Left lung (tissue), 10 donors: ENCODE results near the gene CLASP1. TPM values are rescaled to one million over a fixed set of nuclear protein-coding genes. Genes with fewer than 3 reads are reported as not detected.
"Not testable (repeated sequence)": the region's sequence is repeated elsewhere in the genome, so short reads cannot be mapped to it uniquely, and the experiment has no call there.

Experiments
- ATAC-seq: fragments of 200-7000 bp; cut with Tn5 transposase; one replicate; pipeline ENCODE4 v1.9.1; 2020; ENCODE audit warnings: moderate library complexity
- DNase-seq, 4 donors: peaks; one replicate each; pipeline ENCODE4 v3.0.0-alpha.2; 2013 to 2020
- H3K27ac ChIP-seq, 2 donors: fragments of 200-600 bp; sonication (generic) in 1 of 2; one replicate each; pipeline versions ENCODE4 v1.5.0 to v1.8.0; 2020 to 2021
- H3K27me3 ChIP-seq, 2 donors: fragments of 200-600 bp; sonication (generic) in 1 of 2; one replicate each; pipeline versions ENCODE4 v1.5.0 to v1.8.0; 2020 to 2021
- H3K36me3 ChIP-seq, 2 donors: fragments of 200-600 bp; sonication (generic) in 1 of 2; one replicate each; pipeline versions ENCODE4 v1.5.0 to v1.8.0; 2020 to 2021
- H3K4me1 ChIP-seq, 2 donors: fragments of 200-600 bp; one replicate each; pipeline ENCODE4 v1.8.0; 2021
- H3K4me3 ChIP-seq, 2 donors: fragments of 200-600 bp; sonication (generic) in 1 of 2; one replicate each; pipeline versions ENCODE4 v1.5.0 to v1.8.0; 2020 to 2021; ENCODE audit warnings: mild to moderate bottlenecking in 1 of 2
- H3K9me3 ChIP-seq, 2 donors: fragments of 200-600 bp; sonication (generic) in 1 of 2; one replicate each; pipeline versions ENCODE4 v1.5.0 to v1.8.0; 2020 to 2021
- intact Hi-C, 2 donors: fragments of 100-400 bp; cut with DNase I; formaldehyde crosslinking; loops; one replicate each; pipeline versions ENCODE4 v1.11.2 to v1.14.2; 2022
- polyA plus RNA-seq, 6 donors: library from polyadenylated mRNA; unstranded; fragments of 120-200 nt; gene quantifications; one replicate each; pipeline ENCODE4 v1.2.1, GENCODE V29; 2013; ENCODE audit not compliant: insufficient read length in 6 of 6
- total RNA-seq, 2 donors: library from RNA; stranded (reverse); fragmentation: NEBNext Ultra II Directional; extraction: Animal tissue kit (Norgen Biotek cat#: 25700); gene quantifications; one replicate each; pipeline ENCODE4 v1.2.1, GENCODE V29; 2021
- TF ChIP-seq, protein P1 (sequence below), 2 donors: fragments of 200-600 bp; sonication (generic) in 1 of 2; IDR thresholded peaks; one replicate each; pipeline versions ENCODE4 v1.5.0 to v1.8.0; 2021; ENCODE audit warnings: antibody characterized with exemption in 2 of 2
- donor health status: DM: no; HTN: yes; CAD: no.
- donor health status: DM: no; HTN: no; CAD: no.

The CLASP1 gene
- total and polyA plus RNA-seq, 8 donors: 42.9 to 52.1 (median 48.7) TPM

GRCh38 chr2:121611730-121612705 lies 37.2 kb downstream of the CLASP1 start:
- peak overlapping the region in 1 of 2 donors; percentile 59 for H3K27ac ChIP-seq
- H3K27me3 ChIP-seq: no peaks in the 10 kb centered on the region
- H3K4me3 ChIP-seq: no peak overlapping the region
- peaks cover 0 to 17% of the 10 kb centered on the region in 2 donors for H3K36me3 ChIP-seq
- H3K4me1 ChIP-seq: peaks cover 7 to 16% of the 10 kb centered on the region in 2 donors
- H3K9me3 ChIP-seq: peaks cover 0 to 5% of the 10 kb centered on the region in 2 donors
- intact Hi-C loops: no loop called here
- TF ChIP-seq, protein P1, sequence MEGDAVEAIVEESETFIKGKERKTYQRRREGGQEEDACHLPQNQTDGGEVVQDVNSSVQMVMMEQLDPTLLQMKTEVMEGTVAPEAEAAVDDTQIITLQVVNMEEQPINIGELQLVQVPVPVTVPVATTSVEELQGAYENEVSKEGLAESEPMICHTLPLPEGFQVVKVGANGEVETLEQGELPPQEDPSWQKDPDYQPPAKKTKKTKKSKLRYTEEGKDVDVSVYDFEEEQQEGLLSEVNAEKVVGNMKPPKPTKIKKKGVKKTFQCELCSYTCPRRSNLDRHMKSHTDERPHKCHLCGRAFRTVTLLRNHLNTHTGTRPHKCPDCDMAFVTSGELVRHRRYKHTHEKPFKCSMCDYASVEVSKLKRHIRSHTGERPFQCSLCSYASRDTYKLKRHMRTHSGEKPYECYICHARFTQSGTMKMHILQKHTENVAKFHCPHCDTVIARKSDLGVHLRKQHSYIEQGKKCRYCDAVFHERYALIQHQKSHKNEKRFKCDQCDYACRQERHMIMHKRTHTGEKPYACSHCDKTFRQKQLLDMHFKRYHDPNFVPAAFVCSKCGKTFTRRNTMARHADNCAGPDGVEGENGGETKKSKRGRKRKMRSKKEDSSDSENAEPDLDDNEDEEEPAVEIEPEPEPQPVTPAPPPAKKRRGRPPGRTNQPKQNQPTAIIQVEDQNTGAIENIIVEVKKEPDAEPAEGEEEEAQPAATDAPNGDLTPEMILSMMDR (IDR thresholded peaks at IDR 0.05): no peak
- no peak for DNase-seq
- ATAC-seq: no peak

GRCh38 chr2:121611048-121611649 lies 38.1 kb downstream of the CLASP1 start:
- Histone ChIP-seq H3K27ac (peak overlapping the region in 1 of 2 donors; percentile 59), H3K36me3 (peaks cover 0 to 17% of the 10 kb centered on the region in 2 donors)
- ATAC-seq, DNase-seq, H3K4me1 ChIP-seq, H3K4me3 ChIP-seq, H3K27me3 ChIP-seq, H3K9me3 ChIP-seq, intact Hi-C loops: not testable (repeated sequence)

DNA sequence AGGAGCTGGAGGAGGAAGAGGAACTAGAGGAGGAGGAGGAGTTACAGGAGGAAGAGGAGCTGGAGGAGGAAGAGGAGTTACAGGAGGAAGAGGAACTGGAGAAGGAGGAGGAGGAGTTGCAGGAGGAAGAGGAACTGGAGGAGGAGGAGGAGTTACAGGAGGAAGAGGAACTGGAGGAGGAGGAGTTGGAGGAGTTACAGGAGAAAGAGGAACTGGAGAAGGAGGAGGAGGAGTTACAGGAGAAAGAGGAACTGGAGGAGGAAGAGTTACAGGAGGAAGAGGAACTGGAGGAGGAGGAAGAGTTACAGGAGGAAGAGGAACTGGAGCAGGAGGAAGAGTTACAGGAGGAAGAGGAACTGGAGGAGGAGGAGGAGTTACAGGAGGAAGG lies 38.8 kb downstream of the CLASP1 start:
- ATAC-seq, H3K4me1 ChIP-seq, H3K9me3 ChIP-seq, intact Hi-C loops, H3K27me3 ChIP-seq, H3K27ac ChIP-seq, DNase-seq, H3K4me3 ChIP-seq: not testable (repeated sequence)
- peaks cover 0 to 20% of the 10 kb centered on the region in 2 donors for H3K36me3 ChIP-seq

DNA sequence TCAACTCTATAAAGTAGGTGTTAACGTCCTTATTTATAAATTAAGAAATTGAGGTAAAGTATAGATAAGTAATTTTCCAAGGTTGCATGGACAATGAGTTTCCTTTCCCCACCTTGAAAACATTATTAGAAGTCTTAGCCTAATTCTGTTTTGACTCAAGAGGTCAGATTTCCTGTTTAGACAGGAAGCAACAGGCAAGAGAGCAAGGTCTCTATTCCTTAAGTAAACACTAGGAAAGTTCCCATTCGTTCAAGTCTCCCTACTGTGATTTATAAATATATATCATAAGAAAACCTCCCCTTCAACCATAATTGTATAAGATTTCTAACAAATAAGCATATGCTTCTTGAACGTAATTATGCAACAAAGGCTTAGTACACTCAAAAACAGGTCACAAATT lies 40.3 kb downstream of the CLASP1 start:
- ATAC-seq: no peak
- no peak for DNase-seq
- Histone ChIP-seq H3K27ac (peak overlapping the region in 1 of 2 donors; percentile 21), H3K4me1 (peaks cover 4 to 7% of the 10 kb centered on the region in 2 donors), H3K27me3 (no peaks in the 10 kb centered on the region), H3K4me3 (no peak overlapping the region), H3K36me3 (peaks cover 0 to 19% of the 10 kb centered on the region in 2 donors), H3K9me3 (peaks cover 0 to 5% of the 10 kb centered on the region in 2 donors)
- TF ChIP-seq, protein P1 (IDR thresholded peaks at IDR 0.05): no peak
- intact Hi-C loops: no loop called here

DNA sequence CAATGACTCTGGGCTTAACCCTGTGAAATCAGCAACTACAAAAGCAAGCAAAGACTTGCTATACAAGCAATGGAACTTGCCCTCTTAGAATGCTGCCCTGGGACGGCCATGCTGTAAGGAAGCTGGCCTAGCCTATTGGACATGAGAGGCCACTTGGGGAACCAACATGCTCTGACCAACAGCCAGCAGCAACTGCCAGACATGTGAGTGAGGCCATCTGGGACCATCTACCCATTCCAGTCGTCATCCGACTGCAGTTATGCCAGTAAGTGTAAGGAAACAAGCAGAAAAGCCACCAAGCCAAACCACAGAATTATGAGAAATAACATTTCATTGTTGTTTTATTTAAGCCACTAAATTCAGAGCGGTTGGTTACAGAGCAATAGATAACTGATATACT lies 40.9 kb downstream of the CLASP1 start:
- Histone ChIP-seq H3K4me3 (no peak overlapping the region), H3K9me3 (peaks cover 0 to 5% of the 10 kb centered on the region in 2 donors), H3K4me1 (peaks cover 0 to 2% of the 10 kb centered on the region in 2 donors), H3K27me3 (no peaks in the 10 kb centered on the region), H3K36me3 (peaks cover 0 to 16% of the 10 kb centered on the region in 2 donors), H3K27ac (peak overlapping the region in 1 of 2 donors; percentile 4)
- no peak for ATAC-seq
- intact Hi-C loops: no loop called here
- TF ChIP-seq, protein P1 (IDR thresholded peaks at IDR 0.05): no peak
- no peak for DNase-seq
